Measurements from ENCODE around the gene FRMD4B.

Gene FRMD4B

GRCh38 chr3:69162308-69162980 is 223.4 kb downstream of the FRMD4B start:
- DNase-seq = no peak

- DNase-seq = no peak
Measured at GRCh38 chr3:69161587-69162307, 224.1 kb downstream of the FRMD4B start.

GRCh38 chr3:69160525-69160924 is 225.4 kb downstream of the FRMD4B start:
- no peak for DNase-seq

GRCh38 chr3:69160107-69160506 is 225.8 kb downstream of the FRMD4B start:
- no peak for DNase-seq

GRCh38 chr3:69149586-69149985 is 236.3 kb downstream of the FRMD4B start:
- no peak for DNase-seq

- no peak for DNase-seq
Measured at GRCh38 chr3:69145688-69146087, 240.2 kb downstream of the FRMD4B start.

GRCh38 chr3:69144631-69145245 is 241.2 kb downstream of the FRMD4B start:
- no peak for DNase-seq

GRCh38 chr3:69143612-69144011 is 242.3 kb downstream of the FRMD4B start:
- no peak for DNase-seq

- no peak for DNase-seq
Measured at GRCh38 chr3:69142797-69143454, 243.0 kb downstream of the FRMD4B start.

GRCh38 chr3:69142090-69142489 is 243.8 kb downstream of the FRMD4B start:
- no peak for DNase-seq

- no peak for DNase-seq
Measured at GRCh38 chr3:69141313-69141712, 244.6 kb downstream of the FRMD4B start.

- no peak for DNase-seq
Measured at GRCh38 chr3:69137412-69137811, 248.5 kb downstream of the FRMD4B start.

GRCh38 chr3:69137005-69137404 is 248.9 kb downstream of the FRMD4B start:
- no peak for DNase-seq

GRCh38 chr3:69130689-69131088 is 255.2 kb downstream of the FRMD4B start:
- no peak for DNase-seq

GRCh38 chr3:69129531-69129930 is 256.4 kb downstream of the FRMD4B start:
- no peak for DNase-seq

- no peak for DNase-seq
Measured at GRCh38 chr3:69128509-69128908, 257.4 kb downstream of the FRMD4B start.

- DNase-seq = no peak
Measured at GRCh38 chr3:69126999-69127398, 258.9 kb downstream of the FRMD4B start.

GRCh38 chr3:69126216-69126615 is 259.7 kb downstream of the FRMD4B start:
- no peak for DNase-seq

GRCh38 chr3:69122403-69122802 is 263.5 kb downstream of the FRMD4B start, which contains the start of gene LMOD3:
TSS of gene LMOD3 (minus strand) at chr3:69122595. CDS start at chr3:69122386, 209 bp downstream.
- DNase-seq = no peak

GRCh38 chr3:69121950-69122349 is 263.9 kb downstream of the FRMD4B start:
- no peak for DNase-seq

- DNase-seq = no peak
Measured at GRCh38 chr3:69121513-69121912, 264.4 kb downstream of the FRMD4B start.

- peak; percentile 88 for DNase-seq
Measured at GRCh38 chr3:69120879-69121464, 264.9 kb downstream of the FRMD4B start.

Data from activated CD8-positive, alpha-beta memory T cell treated with anti-CD3 and anti-CD28 coated beads for 24 hours (primary cell).